Mesothelial cell of epicardium (in vitro differentiated cells): ENCODE measurements around the gene MFSD12. TPM values are rescaled to one million over a fixed set of nuclear protein-coding genes. Genes with fewer than 3 reads are reported as not detected.

Source experiments
- DNase-seq, 2 experiments: peaks; one replicate each; pipeline ENCODE4 v3.0.0; 2021; ENCODE audit warnings: low spot score in 2 of 2; ENCODE audit not compliant: unreplicated experiment in 2 of 2
- H3K27ac Mint-ChIP-seq: 2 replicates; pipeline ENCODE4 v1.8.0; 2021; ENCODE audit warnings: mixed read lengths
- H3K27me3 Mint-ChIP-seq: 2 replicates; pipeline ENCODE4 v1.8.0; 2021; ENCODE audit warnings: low read depth, mixed read lengths
- H3K36me3 Mint-ChIP-seq: 2 replicates; pipeline ENCODE4 v1.8.0; 2021; ENCODE audit warnings: mixed read lengths
- H3K4me1 Mint-ChIP-seq: 2 replicates; pipeline ENCODE4 v1.8.0; 2021; ENCODE audit warnings: mixed read lengths
- H3K4me3 Mint-ChIP-seq: 2 replicates; pipeline ENCODE4 v1.8.0; 2021; ENCODE audit warnings: mild to moderate bottlenecking, moderate library complexity, mixed read lengths
- H3K9me3 Mint-ChIP-seq: 2 replicates; pipeline ENCODE4 v1.8.0; 2021; ENCODE audit warnings: mixed read lengths
- total RNA-seq: library from RNA; stranded (reverse); gene quantifications from 3 replicates; pipeline ENCODE4 v1.2.1, GENCODE V29; 2021
- TF ChIP-seq, protein P1 (sequence below): fragments of 200-600 bp; sonication (generic); IDR thresholded peaks from one replicate; pipeline ENCODE4 v1.5.0; 2021; ENCODE audit warnings: antibody characterized with exemption; ENCODE audit not compliant: unreplicated experiment

The MFSD12 gene
- total RNA-seq, 1 donor from 2014 or later, result 59.5 TPM

DNA sequence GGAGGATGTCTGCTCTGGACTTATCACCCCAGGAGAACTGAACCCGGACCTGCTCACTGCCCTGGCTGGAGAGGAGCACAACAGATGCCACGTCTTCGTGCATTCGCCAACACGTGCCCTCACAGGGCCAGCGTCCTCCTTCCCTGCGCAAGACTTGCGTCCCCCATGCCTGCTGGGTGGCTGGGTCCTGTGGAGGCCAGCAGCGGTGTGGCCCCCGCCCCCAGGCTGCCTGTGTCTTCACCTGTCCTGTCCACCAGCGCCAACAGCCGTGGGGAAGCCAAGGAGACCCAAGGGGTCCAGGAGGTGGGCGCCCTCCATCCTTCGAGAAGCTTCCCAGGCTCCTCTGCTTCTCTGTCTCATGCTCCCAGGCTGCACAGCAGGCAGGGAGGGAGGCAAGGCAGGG, 21.8 kb downstream of the MFSD12 start:
- H3K36me3 Mint-ChIP-seq, result peaks cover 25% of the 10 kb centered on the region
- H3K27me3 Mint-ChIP-seq, result no peaks in the 10 kb centered on the region
- TF ChIP-seq, protein P1, sequence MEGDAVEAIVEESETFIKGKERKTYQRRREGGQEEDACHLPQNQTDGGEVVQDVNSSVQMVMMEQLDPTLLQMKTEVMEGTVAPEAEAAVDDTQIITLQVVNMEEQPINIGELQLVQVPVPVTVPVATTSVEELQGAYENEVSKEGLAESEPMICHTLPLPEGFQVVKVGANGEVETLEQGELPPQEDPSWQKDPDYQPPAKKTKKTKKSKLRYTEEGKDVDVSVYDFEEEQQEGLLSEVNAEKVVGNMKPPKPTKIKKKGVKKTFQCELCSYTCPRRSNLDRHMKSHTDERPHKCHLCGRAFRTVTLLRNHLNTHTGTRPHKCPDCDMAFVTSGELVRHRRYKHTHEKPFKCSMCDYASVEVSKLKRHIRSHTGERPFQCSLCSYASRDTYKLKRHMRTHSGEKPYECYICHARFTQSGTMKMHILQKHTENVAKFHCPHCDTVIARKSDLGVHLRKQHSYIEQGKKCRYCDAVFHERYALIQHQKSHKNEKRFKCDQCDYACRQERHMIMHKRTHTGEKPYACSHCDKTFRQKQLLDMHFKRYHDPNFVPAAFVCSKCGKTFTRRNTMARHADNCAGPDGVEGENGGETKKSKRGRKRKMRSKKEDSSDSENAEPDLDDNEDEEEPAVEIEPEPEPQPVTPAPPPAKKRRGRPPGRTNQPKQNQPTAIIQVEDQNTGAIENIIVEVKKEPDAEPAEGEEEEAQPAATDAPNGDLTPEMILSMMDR, result no peak
- H3K4me3 Mint-ChIP-seq, result no peak overlapping the region
- DNase-seq, result no peak
- no peak overlapping the region for H3K27ac Mint-ChIP-seq
- no peaks in the 10 kb centered on the region for H3K9me3 Mint-ChIP-seq
- H3K4me1 Mint-ChIP-seq, result peaks cover 5% of the 10 kb centered on the region

DNA sequence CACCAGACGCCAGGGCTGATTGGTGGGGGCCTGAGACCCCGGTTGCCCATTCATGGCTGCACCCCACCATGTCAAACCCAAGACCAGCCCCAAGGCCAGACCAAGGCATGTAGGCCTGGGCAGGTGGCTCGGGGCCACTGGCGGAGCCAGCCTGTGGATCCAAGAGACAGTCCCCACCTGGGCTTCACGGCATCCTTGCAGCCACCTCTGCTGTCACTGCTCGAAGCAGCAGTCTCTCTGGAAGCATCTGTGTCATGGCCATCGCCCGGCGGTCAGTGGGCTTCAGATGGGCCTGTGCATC, 22.2 kb downstream of the MFSD12 start:
- H3K4me1 Mint-ChIP-seq, result peaks cover 5% of the 10 kb centered on the region
- no peaks in the 10 kb centered on the region for H3K27me3 Mint-ChIP-seq
- H3K4me3 Mint-ChIP-seq, result no peak overlapping the region
- no peaks in the 10 kb centered on the region for H3K9me3 Mint-ChIP-seq
- DNase-seq, result no peak
- no peak overlapping the region for H3K27ac Mint-ChIP-seq
- H3K36me3 Mint-ChIP-seq, result peaks cover 25% of the 10 kb centered on the region
- TF ChIP-seq, protein P1, result no peak

DNA sequence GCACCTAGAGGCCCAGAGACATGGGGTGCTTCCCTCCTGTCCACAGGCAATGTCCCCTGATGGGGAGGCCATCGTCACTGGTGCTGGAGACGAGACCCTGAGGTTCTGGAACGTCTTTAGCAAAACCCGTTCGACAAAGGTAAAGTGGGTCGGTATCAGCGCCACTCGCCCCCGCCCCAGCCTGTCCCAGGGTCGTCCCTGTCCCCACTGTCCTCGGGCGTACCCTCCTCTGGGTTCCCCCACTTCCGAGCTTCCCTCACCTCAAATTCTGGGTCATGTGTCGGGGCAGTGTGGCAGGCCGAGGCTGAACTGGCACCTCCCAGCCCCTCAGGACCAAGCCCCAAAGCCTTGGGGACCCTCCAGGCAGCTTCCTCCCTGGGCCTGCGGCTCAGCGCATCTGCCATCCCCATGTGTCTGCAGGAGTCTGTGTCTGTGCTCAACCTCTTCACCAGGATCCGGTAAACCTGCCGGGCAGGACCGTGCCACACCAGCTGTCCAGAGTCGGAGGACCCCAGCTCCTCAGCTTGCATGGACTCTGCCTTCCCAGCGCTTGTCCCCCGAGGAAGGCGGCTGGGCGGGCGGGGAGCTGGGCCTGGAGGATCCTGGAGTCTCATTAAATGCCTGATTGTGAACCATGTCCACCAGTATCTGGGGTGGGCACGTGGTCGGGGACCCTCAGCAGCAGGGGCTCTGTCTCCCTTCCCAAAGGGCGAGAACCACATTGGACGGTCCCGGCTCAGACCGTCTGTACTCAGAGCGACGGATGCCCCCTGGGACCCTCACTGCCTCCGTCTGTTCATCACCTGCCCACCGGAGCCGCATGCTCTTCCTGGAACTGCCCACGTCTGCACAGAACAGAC, 22.8 kb downstream of the MFSD12 start:
- H3K36me3 Mint-ChIP-seq, result peaks cover 23% of the 10 kb centered on the region
- peaks cover 5% of the 10 kb centered on the region for H3K4me1 Mint-ChIP-seq
- TF ChIP-seq, protein P1, result no peak
- no peak overlapping the region for H3K27ac Mint-ChIP-seq
- no peak overlapping the region for H3K4me3 Mint-ChIP-seq
- H3K27me3 Mint-ChIP-seq, result no peaks in the 10 kb centered on the region
- H3K9me3 Mint-ChIP-seq, result no peaks in the 10 kb centered on the region
- DNase-seq, result no peak

DNA sequence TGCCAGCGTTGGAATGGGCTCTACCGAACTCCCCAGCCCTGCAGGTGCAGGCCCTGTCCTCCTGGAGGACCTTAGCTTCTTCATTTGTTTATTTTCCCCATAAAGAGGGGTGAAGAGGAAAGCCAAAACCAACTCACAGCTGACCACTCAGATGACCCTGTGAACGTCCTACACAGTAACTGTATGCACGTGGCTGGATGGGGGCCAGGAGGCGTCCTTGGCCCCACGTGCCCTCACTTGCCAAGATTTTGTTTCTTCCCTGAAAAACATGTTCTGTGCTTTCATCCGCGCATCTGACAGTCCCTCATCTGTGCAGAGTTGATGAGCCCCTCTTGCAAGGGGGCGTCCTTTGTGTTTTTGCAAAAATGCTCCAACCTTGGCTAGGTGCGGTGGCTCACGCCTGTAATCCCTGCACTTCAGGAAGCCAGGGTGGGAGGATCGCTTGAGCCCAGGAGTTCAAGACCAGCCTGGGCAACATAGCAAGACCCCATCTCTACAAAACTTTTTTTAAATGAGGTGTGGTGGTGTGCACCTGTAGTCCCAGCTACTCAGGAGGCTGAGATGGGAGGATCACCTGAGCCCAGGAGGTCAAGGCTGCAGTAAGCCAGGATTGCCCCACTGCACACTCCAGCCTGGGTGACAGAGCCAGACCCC, 23.7 kb downstream of the MFSD12 start:
- H3K27ac Mint-ChIP-seq, result no peak overlapping the region
- no peaks in the 10 kb centered on the region for H3K9me3 Mint-ChIP-seq
- no peak for DNase-seq
- TF ChIP-seq, protein P1, result no peak
- no peaks in the 10 kb centered on the region for H3K27me3 Mint-ChIP-seq
- no peak overlapping the region for H3K4me3 Mint-ChIP-seq
- peaks cover 21% of the 10 kb centered on the region for H3K36me3 Mint-ChIP-seq
- peaks cover 1% of the 10 kb centered on the region for H3K4me1 Mint-ChIP-seq

DNA sequence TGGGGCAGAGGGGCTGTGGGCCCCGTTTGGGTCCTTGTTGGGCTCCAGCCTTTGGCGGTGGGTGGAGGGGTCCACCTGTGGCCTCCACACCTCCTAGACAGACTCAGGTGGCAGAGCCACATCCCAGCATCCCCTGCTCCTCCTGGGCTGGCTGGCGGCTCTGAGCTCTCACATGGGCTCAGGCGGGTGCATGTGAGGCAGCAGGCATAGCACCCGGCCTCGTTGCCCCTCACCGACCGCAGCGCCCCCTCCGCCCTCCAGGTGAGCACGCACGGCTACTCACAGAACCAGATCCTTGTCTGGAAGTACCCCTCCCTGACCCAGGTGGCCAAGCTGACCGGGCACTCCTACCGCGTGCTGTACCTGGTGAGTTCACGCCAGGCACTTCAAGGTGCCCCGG, 24.4 kb downstream of the MFSD12 start:
- Mint-ChIP-seq H3K27ac (no peak overlapping the region), H3K4me3 (no peak overlapping the region), H3K9me3 (no peaks in the 10 kb centered on the region), H3K27me3 (no peaks in the 10 kb centered on the region), H3K36me3 (peaks cover 21% of the 10 kb centered on the region), H3K4me1 (peaks cover 1% of the 10 kb centered on the region)
- DNase-seq, result no peak
- TF ChIP-seq, protein P1, result no peak
